Activated CD4-positive, alpha-beta memory T cell treated with anti-CD3 and anti-CD28 coated beads for 36 hours (primary cell): ENCODE results near the gene USP48. TPM values are rescaled to one million over a fixed set of nuclear protein-coding genes. Genes with fewer than 3 reads are reported as not detected.
"Not testable (repeated sequence)": the region's sequence is repeated elsewhere in the genome, so short reads cannot be mapped to it uniquely, and the experiment has no call there.

Experiments
- CTCF ChIA-PET: fragments of 350-600 bp; sonication (Branson Sonifier 250); formaldehyde crosslinking; loops from one replicate; lab custom pipeline; 2021; ENCODE audit warnings: antibody characterized with exemption, inconsistent platforms; lab: Charles Lee
- POLR2A ChIA-PET: fragments of 350-600 bp; sonication (Branson Sonifier 250); formaldehyde crosslinking; loops from one replicate; lab custom pipeline; 2021; ENCODE audit warnings: antibody characterized with exemption; lab: Charles Lee
- DNase-seq: peaks from one replicate; pipeline ENCODE4 v3.0.0-alpha.2; 2020
- H3K27ac Mint-ChIP-seq: one replicate; pipeline ENCODE4 v1.8.0; 2021; ENCODE audit warnings: mixed read lengths
- H3K27me3 Mint-ChIP-seq: one replicate; pipeline ENCODE4 v1.8.0; 2021; ENCODE audit warnings: mixed read lengths
- H3K36me3 Mint-ChIP-seq: one replicate; pipeline ENCODE4 v1.8.0; 2021; ENCODE audit warnings: mixed read lengths
- H3K4me1 Mint-ChIP-seq: one replicate; pipeline ENCODE4 v1.8.0; 2021; ENCODE audit warnings: low read depth, mixed read lengths
- H3K4me3 Mint-ChIP-seq: one replicate; pipeline ENCODE4 v1.8.0; 2021; ENCODE audit warnings: mild to moderate bottlenecking, mixed read lengths
- H3K9me3 Mint-ChIP-seq: one replicate; pipeline ENCODE4 v1.8.0; 2021; ENCODE audit warnings: mixed read lengths
- intact Hi-C: fragments of 100-400 bp; cut with micrococcal nuclease; formaldehyde crosslinking; loops from one replicate; pipeline ENCODE4 v1.15.1; 2023
- total RNA-seq, 2 experiments: library from RNA; stranded (reverse); gene quantifications; one replicate each; pipeline ENCODE4 v1.2.3, GENCODE V29; 2021

The USP48 gene
- total RNA-seq, 2 experiments from 2014 or later: 77.2 to 91.1 TPM

- intact Hi-C loops, H3K36me3 Mint-ChIP-seq, H3K9me3 Mint-ChIP-seq, H3K4me3 Mint-ChIP-seq, CTCF ChIA-PET, DNase-seq, H3K27ac Mint-ChIP-seq, H3K27me3 Mint-ChIP-seq: not testable (repeated sequence)
- POLR2A ChIA-PET: interaction anchor here (0.6 to 1.6 kb wide), 2 partner anchors 15 to 16 kb away, joined by 3 to 11 read pairs; partner anchors contain the start of gene USP48
- H3K4me1 Mint-ChIP-seq: peaks cover 60% of the 10 kb centered on the region
These were observed 15.8 kb downstream of the USP48 start for GRCh38 chr1:21767106-21767505.

GRCh38 chr1:21766210-21766609, 16.7 kb downstream of the USP48 start:
- peaks cover 5% of the 10 kb centered on the region for H3K36me3 Mint-ChIP-seq
- H3K27ac Mint-ChIP-seq: no peak overlapping the region
- POLR2A ChIA-PET: interaction anchor here (1.7 kb wide), 1 partner anchor 17 kb away, joined by 4 read pairs; the partner anchor contains the start of gene USP48
- H3K4me1 Mint-ChIP-seq: peaks cover 65% of the 10 kb centered on the region
- no peak overlapping the region for H3K4me3 Mint-ChIP-seq
- intact Hi-C loops: loop anchor here (1.0 kb wide), 1 partner anchor 13 kb away; no protein-coding TSS in a partner anchor
- CTCF ChIA-PET: interaction anchor here (1.7 kb wide), 1 partner anchor 12 kb away, joined by 3 read pairs; no protein-coding TSS in a partner anchor
- no peaks in the 10 kb centered on the region for H3K9me3 Mint-ChIP-seq
- H3K27me3 Mint-ChIP-seq: no peaks in the 10 kb centered on the region
- DNase-seq: peak; percentile 28

- H3K4me1 Mint-ChIP-seq: peaks cover 63% of the 10 kb centered on the region
- H3K27me3 Mint-ChIP-seq: no peaks in the 10 kb centered on the region
- ChIA-PET CTCF (interaction anchor here (1.7 kb wide), 1 partner anchor 10 kb away, joined by 3 read pairs; no protein-coding TSS in a partner anchor), POLR2A (interaction anchor here (1.7 kb wide), 1 partner anchor 19 kb away, joined by 4 read pairs; the partner anchor contains the start of gene USP48)
- H3K4me3 Mint-ChIP-seq: no peak overlapping the region
- peak; percentile 64 for DNase-seq
- no peaks in the 10 kb centered on the region for H3K9me3 Mint-ChIP-seq
- intact Hi-C loops: no loop called here
- peaks cover 2% of the 10 kb centered on the region for H3K36me3 Mint-ChIP-seq
- H3K27ac Mint-ChIP-seq: no peak overlapping the region
These were observed 18.1 kb downstream of the USP48 start for GRCh38 chr1:21764615-21765423.

GRCh38 chr1:21763694-21764419, 19.1 kb downstream of the USP48 start:
- ChIA-PET CTCF (no interaction called here), POLR2A (no interaction called here)
- DNase-seq: no peak
- no peaks in the 10 kb centered on the region for H3K27me3 Mint-ChIP-seq
- H3K36me3 Mint-ChIP-seq: peaks cover 2% of the 10 kb centered on the region
- H3K4me1 Mint-ChIP-seq: peaks cover 67% of the 10 kb centered on the region
- intact Hi-C loops: no loop called here
- H3K27ac Mint-ChIP-seq: no peak overlapping the region
- no peak overlapping the region for H3K4me3 Mint-ChIP-seq
- H3K9me3 Mint-ChIP-seq: no peaks in the 10 kb centered on the region

GRCh38 chr1:21763236-21763635, 19.7 kb downstream of the USP48 start:
- Mint-ChIP-seq H3K27me3 (no peaks in the 10 kb centered on the region), H3K4me3 (no peak overlapping the region), H3K36me3 (peaks cover 2% of the 10 kb centered on the region), H3K9me3 (no peaks in the 10 kb centered on the region), H3K27ac (no peak overlapping the region), H3K4me1 (peaks cover 61% of the 10 kb centered on the region)
- no peak for DNase-seq
- ChIA-PET POLR2A (no interaction called here), CTCF (no interaction called here)
- intact Hi-C loops: no loop called here

GRCh38 chr1:21762022-21762404, 20.9 kb downstream of the USP48 start:
- peaks cover 58% of the 10 kb centered on the region for H3K4me1 Mint-ChIP-seq
- H3K9me3 Mint-ChIP-seq: no peaks in the 10 kb centered on the region
- H3K4me3 Mint-ChIP-seq: no peak overlapping the region
- no peaks in the 10 kb centered on the region for H3K27me3 Mint-ChIP-seq
- no peak for DNase-seq
- peaks cover 2% of the 10 kb centered on the region for H3K36me3 Mint-ChIP-seq
- CTCF ChIA-PET: interaction anchor here (0.8 kb wide), 1 partner anchor 61 kb away, joined by 3 read pairs; no protein-coding TSS in a partner anchor
- intact Hi-C loops: no loop called here
- POLR2A ChIA-PET: interaction anchor here (0.8 kb wide), 1 partner anchor 19 kb away, joined by 4 read pairs; no protein-coding TSS in a partner anchor
- no peak overlapping the region for H3K27ac Mint-ChIP-seq

- Mint-ChIP-seq H3K36me3 (peaks cover 6% of the 10 kb centered on the region), H3K4me3 (no peak overlapping the region), H3K9me3 (no peaks in the 10 kb centered on the region), H3K4me1 (peaks cover 51% of the 10 kb centered on the region), H3K27ac (no peak overlapping the region), H3K27me3 (no peaks in the 10 kb centered on the region)
- POLR2A ChIA-PET: interaction anchor here (0.8 kb wide), 1 partner anchor 20 kb away, joined by 4 read pairs; no protein-coding TSS in a partner anchor
- DNase-seq: no peak
- CTCF ChIA-PET: interaction anchor here (1.1 kb wide), 1 partner anchor 32 kb away, joined by 3 read pairs; no protein-coding TSS in a partner anchor
- intact Hi-C loops: no loop called here
These were observed 21.9 kb downstream of the USP48 start for GRCh38 chr1:21761052-21761451.

- Mint-ChIP-seq H3K27me3 (no peaks in the 10 kb centered on the region), H3K9me3 (no peaks in the 10 kb centered on the region), H3K27ac (peak overlapping the region; percentile 28), H3K36me3 (peaks cover 10% of the 10 kb centered on the region), H3K4me3 (no peak overlapping the region), H3K4me1 (peaks cover 39% of the 10 kb centered on the region)
- ChIA-PET POLR2A (no interaction called here), CTCF (no interaction called here)
- intact Hi-C loops: no loop called here
- no peak for DNase-seq
These were observed 23.1 kb downstream of the USP48 start for GRCh38 chr1:21759818-21760217.

- no peak overlapping the region for H3K4me3 Mint-ChIP-seq
- no peak overlapping the region for H3K27ac Mint-ChIP-seq
- POLR2A ChIA-PET: no interaction called here
- intact Hi-C loops: no loop called here
- no peaks in the 10 kb centered on the region for H3K27me3 Mint-ChIP-seq
- DNase-seq: no peak
- CTCF ChIA-PET: no interaction called here
- H3K4me1 Mint-ChIP-seq: peaks cover 34% of the 10 kb centered on the region
- no peaks in the 10 kb centered on the region for H3K9me3 Mint-ChIP-seq
- H3K36me3 Mint-ChIP-seq: peaks cover 15% of the 10 kb centered on the region
These were observed 23.8 kb downstream of the USP48 start for GRCh38 chr1:21759182-21759581.

- Mint-ChIP-seq H3K27ac (no peak overlapping the region), H3K36me3 (peaks cover 18% of the 10 kb centered on the region), H3K4me1 (peaks cover 30% of the 10 kb centered on the region), H3K9me3 (no peaks in the 10 kb centered on the region), H3K27me3 (no peaks in the 10 kb centered on the region), H3K4me3 (no peak overlapping the region)
- CTCF ChIA-PET: no interaction called here
- POLR2A ChIA-PET: no interaction called here
- intact Hi-C loops: no loop called here
- DNase-seq: no peak
These were observed 24.3 kb downstream of the USP48 start for GRCh38 chr1:21758614-21759013.

GRCh38 chr1:21756393-21757089, 26.4 kb downstream of the USP48 start:
- Mint-ChIP-seq H3K36me3 (peaks cover 22% of the 10 kb centered on the region), H3K27ac (no peak overlapping the region), H3K9me3 (no peaks in the 10 kb centered on the region), H3K4me1 (peaks cover 14% of the 10 kb centered on the region), H3K27me3 (no peaks in the 10 kb centered on the region), H3K4me3 (no peak overlapping the region)
- POLR2A ChIA-PET: interaction anchor here (0.6 kb wide), 2 partner anchors 12 to 54 kb away, joined by 3 to 5 read pairs; no protein-coding TSS in a partner anchor
- intact Hi-C loops: no loop called here
- DNase-seq: no peak
- CTCF ChIA-PET: no interaction called here
